HCEC 1CT (cell line): ENCODE data around the gene KIF25.
"Not testable (repeated sequence)": the region's sequence is repeated elsewhere in the genome, so short reads cannot be mapped to it uniquely, and the experiment has no call there.

ENCODE experiments used
- DNase-seq: peaks from one replicate; pipeline ENCODE4 v3.0.0-alpha.2; 2017

The KIF25 gene

GRCh38 chr6:167996424-167997199 is 859 bp upstream of the KIF25 start:
- no peak for DNase-seq

- no peak for DNase-seq
These were observed 744 bp downstream of the KIF25 start for GRCh38 chr6:167998215-167998614.

- no peak for DNase-seq
These were observed 2.9 kb downstream of the KIF25 start for GRCh38 chr6:168000198-168001028.

DNA sequence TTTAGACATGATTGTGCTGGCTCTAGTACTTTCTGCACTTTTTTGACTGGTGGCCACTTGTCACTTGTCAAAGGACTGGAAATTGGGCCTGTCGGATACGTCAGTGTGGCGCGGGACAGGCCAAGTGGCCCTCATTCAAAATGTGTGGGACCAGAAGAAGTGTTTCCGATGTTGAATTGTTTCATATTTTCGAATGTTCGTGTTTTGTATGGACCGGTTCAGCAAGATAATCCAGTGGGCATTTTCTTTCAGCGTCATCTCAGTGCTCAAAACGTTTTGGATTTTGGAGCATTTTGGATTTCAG is 3.5 kb downstream of the KIF25 start:
- no peak for DNase-seq

GRCh38 chr6:168001514-168001913 is 4.0 kb downstream of the KIF25 start:
- DNase-seq = not testable (repeated sequence)

- no peak for DNase-seq
These were observed 5.3 kb downstream of the KIF25 start for GRCh38 chr6:168002804-168003203.

- no peak for DNase-seq
These were observed 6.6 kb downstream of the KIF25 start for GRCh38 chr6:168004023-168004422.

- DNase-seq = no peak
These were observed 7.5 kb downstream of the KIF25 start for GRCh38 chr6:168004945-168005344.

GRCh38 chr6:168005796-168006195 is 8.3 kb downstream of the KIF25 start:
- no peak for DNase-seq

- DNase-seq = peak; percentile 97
These were observed 10.3 kb downstream of the KIF25 start for GRCh38 chr6:168007592-168008338.

- no peak for DNase-seq
These were observed 11.9 kb downstream of the KIF25 start for GRCh38 chr6:168009331-168009730.

GRCh38 chr6:168011291-168011690 is 13.8 kb downstream of the KIF25 start:
- DNase-seq = no peak

DNA sequence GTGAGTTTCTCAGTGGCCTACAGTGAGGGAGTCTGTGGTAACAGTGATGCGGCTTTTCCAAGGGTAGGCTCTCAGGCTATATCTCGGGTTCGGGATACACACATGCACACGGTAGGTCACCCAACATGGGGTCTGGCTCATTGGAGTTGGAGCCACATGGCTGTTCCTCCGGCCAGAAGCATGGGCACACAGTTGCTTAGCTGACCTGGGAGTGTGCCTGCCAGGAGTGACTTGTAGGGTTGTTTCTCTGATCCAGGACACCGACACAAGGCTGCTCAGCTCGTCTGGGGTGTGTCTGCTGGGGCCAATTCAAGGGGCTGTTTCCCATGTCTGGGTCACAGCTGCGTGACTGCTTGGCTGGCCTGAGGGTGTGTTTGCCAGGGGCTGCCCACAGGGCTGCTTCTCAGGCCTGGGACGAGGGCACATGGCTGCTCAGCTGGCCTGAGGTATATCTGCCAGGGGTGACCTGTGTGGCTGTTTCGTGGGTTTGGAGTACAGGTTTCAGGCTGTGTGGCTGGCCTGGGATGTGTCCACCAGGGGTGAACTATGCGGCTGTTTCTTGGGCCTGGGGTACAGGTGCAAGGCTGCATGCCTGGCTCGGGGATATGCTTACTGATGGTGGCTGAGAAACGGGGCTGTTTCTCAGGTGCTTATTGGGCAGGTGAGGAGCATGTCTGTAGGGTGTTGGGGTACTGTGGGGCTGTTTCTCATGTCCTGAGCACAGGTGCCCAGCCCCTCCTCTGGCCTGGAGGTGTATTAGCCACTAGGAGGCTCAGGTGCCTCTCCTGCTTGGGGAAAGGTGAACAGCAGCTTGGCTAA is 15.2 kb downstream of the KIF25 start:
- DNase-seq = no peak

DNA sequence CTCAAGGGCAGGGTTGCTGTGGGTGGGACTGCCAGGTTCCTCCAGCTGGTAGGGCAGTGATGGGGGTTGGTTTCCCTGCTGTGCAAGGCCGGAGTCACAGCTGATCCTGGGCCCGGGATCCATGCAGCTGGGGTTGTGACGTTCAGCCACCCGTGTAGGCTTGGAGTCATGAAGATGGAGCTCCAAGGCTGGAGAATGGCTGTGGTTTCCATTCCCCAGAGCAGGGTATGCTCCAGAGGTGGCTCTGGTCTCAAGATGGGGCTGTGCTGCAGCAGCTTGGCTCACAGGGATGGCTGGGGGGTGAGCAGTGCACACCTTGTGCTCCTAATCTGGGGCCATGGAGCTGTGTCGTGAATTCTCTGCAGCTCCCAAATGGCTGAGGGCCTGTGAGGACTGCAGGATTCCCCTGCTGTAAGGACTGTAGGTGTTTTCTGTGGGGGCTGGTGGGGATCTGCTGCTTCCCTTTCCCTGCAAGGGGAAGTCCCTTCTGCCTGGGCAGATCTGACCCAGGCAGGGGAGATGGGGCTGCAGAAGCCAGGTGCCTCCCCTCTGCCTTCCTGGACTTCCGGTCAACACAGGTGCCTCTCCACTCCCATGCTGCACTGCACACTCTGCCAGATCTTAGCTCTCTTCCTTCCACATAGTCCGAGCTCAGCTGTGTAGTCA is 15.9 kb downstream of the KIF25 start:
- DNase-seq = no peak

DNA sequence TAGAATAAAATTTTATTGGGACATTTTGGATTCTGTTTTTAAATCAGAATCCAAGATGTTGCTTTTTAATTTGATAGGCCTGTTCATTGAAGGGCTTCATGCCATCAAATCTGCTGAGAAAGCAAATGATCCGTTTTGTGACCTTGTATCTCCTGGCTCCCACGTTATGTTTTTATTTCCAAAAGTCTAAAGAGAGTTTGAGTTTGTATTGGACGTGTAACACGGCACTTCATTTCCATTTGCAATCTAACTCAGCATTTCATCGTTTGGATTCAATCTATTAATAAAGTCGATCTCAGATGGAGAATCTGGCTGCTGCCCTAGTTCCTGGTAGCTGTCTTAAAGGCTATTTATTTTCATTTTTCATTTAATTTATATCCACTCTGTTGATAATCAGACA is 17.0 kb downstream of the KIF25 start:
- no peak for DNase-seq

DNA sequence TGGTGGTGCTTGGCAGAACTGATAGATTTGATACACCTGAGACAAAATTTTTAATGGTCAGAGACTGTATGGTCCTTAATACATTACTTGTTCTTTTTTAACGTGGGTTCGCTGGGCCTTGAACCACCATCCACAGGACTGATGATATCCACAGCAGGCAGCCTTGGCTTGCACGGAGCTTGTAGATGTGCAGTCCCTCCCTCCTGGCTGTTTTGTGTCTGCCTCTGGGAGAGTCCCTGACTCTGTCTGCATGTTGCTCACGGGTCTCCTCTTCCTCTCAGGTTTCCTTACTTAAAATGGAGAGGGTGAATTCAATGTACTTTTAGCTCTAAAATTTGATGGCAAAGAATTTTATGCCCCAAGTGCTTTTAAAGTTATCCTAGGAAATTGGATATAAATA is 17.5 kb downstream of the KIF25 start:
- no peak for DNase-seq

DNA sequence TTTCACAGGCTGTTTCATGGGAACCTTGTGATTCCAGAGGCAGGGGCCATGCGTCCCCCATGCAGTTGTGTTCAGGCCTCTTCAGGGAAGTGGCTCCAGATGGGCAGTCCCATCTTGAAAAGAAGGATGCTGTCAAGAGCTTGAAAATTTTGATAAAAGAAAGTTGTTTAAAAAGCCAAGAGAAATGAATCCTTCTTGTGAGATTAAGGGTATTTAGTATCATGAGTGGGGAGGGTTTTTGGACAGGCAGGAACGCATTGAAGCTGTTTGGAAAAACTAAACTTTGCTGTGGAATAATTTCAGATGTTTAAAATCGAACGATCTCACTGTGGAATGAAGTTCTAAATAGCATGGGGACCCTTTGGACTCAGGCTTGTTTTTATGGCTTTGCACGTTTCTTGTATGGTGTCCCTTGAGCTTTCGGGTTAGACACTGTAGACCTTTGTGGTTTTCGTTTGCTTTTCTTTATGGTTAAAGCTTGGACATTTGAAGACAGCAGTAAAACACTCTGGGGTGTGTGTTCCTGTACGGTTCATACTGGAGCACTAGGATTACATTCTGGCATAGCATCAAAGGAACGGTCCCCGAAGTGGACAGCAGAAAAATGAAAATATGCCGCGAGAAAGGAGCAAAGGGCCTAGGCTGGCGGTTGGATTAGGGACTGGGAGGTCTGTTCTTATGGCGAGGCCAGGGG is 18.2 kb downstream of the KIF25 start:
- no peak for DNase-seq

- DNase-seq = no peak
These were observed 18.7 kb downstream of the KIF25 start for GRCh38 chr6:168016176-168016620.

GRCh38 chr6:168016721-168017525 is 19.5 kb downstream of the KIF25 start:
- no peak for DNase-seq

- DNase-seq = no peak
These were observed 20.2 kb downstream of the KIF25 start for GRCh38 chr6:168017629-168018028.

DNA sequence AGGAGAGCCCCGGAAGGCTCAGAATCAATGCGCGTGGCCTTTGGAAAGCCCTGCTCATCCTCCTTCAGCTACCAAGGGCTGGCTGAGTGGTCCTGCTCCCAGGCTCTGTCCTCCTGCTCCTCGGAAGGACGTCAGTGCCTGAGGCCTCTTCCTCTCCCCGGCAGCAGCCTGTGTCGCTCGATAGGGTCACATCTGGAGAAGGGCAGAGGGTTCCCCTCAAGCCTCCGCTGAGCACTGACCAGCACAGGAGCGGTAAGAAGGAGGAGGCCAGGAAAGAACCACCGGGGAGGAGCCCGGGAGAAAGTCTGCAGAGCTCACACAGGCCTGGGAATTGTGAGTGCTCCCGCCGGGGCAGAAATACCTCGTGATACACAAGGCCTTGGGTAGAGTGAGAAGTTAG is 21.2 kb downstream of the KIF25 start:
- DNase-seq = no peak
